ENCODE results near the gene CHIA.

CHIA gene

DNA sequence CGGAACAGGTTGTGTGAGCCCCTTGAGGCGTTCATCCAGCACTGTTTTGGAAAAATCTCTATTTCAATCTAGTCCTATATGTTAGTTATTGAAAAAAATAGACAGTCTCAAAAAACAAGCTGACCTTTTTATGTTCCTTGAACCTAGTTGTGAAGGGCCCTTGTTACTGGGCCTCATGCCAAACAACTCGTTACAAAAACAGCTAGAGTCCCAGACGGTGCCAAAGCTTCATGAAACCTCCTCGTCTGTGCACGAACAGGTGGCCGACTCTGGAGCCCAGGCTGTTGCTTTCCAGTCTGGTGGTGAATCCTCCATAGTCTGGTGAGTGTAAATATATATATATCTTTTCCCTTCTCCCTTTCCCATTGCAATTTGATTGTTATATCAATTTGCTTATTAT lies at the start of gene CHIA:
CHIA (plus strand) TSS at position 222 of the 400 bp plus-strand sequence. CDS start 19,617 bp downstream, outside the sequence.
- DNase-seq (ENCODE audit: low read depth) = no peak

GRCh38 chr1:111241797-111242196 lies 48.9 kb upstream of the CHIA start:
- no peak for DNase-seq (ENCODE audit: low read depth)

DNA sequence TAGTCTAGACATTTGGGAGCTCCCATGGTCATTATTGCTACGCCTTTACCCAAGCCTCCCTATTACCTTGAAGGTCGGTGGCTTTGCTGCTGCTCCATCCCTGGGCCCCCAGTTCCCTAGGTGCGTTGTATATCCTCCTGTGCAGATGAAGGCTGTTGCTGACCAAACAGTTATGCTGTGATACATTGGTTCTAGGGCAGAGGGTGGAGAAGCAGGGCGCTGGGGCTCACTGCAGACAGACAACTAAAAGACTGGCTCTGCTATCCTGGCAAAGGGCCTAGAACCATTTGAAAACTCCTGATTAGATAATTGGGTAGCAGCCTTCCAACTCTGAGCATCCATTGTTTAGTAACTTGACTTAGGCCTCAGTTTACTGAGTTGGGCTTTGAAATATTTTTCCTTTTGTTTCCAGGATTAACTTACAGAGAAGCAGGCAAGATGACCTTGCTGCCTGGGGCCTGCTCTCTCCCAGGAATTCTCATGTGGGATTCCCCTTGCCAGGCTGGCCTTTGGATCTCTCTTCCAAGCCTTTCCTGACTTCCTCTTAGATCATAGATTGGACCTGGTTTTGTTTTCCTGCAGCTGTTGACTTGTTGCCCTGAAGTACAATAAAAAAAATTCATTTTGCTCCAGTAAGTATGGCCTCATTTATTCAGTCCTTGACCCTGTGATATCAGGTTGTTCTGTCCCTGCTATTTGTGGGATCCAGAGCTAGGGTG lies 47.7 kb upstream of the CHIA start:
- DNase-seq (ENCODE audit: low read depth) = no peak

DNA sequence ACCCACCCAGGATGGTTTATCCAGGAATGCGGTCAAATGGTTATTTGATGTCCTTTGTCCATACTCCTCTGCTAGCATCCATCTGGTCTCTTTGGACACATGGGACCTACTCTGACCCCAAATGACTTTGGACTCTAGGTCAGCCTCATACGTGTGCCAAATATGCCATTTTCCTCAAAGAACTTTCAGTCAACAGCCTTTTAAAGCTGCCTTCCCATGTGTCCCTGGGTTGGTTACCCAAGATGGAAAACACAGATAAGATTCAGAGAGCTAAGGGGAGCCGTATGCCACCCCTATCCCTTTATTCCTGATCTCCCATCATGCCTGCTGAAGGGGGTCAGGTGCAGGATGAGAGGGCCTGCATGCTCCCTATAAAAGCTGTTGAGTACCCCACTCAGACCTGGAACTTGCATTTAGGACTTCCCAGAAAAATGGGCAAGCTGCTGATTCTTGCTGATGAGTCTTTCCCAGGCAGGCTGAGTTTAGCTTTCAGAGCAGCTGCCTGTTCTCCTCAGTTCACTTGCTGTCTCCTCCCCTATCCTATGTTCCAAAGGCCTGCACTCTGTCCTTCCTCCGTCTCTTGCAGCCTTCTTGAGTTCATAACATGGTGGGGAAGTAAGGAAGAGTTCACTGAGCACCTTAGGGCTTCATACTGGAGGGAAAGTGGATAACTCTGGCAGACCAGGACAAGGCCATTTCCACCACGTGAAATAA lies 43.4 kb upstream of the CHIA start:
- DNase-seq (ENCODE audit: low read depth) = no peak

GRCh38 chr1:111249960-111250359 lies 40.7 kb upstream of the CHIA start:
- DNase-seq (ENCODE audit: low read depth) = no peak

DNA sequence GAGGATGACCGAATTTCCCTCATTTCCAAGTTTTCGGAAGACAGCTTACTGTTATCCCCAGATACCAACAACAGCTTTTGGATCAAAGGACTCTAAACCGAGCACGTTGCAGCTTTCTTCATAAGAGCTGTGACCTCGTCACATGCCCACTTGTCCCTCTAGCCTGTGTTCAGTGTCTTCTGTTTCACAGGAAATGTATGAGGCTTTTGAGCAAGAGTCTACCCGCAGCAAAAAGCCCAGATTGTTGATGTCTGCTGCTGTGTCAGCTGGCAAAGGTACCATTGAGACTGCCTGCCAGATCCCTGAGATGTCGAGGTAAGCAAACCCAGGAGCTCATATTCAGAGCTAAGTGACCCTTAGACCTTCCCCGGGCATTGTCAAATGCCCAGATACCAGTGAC lies 39.1 kb upstream of the CHIA start:
- no peak for DNase-seq (ENCODE audit: low read depth)

DNA sequence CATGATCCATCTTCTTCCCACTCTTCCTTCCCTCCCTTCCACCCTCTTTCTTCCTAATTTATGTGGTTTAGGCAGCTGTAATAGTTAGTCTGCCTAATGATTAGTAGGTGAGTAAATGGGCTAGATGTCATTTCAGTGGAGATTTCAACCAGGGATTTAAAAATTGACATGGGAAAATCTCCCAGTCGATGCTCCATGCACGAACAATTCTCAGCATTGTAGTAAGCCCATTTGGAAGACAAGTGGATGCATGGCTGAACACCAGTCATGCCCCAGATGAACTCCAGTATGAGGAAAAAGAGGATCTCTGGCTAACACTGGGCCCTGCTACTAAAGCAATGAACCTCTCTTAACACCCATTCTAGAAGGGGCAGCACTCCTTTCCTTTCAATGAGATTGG lies 37.9 kb upstream of the CHIA start:
- DNase-seq (ENCODE audit: low read depth) = no peak

DNA sequence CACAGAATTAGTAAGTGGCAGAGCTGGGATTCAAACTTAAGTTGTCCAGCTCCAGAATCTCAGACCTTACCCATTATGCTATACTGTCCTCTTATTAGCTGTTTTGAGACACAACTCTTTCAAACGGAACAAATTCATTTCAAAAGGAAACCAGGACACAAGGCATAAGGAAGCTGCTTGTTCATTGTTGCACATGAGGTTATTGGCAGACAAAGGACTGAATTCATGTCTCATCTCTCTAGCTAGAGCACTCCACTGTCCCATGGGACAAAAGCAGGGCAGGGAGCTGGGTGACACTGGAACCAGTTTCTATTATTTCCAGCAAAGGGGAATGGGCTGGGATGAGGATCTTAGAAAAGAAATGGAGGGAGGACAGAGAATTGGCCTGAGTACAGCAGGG lies 36.8 kb upstream of the CHIA start:
- no peak for DNase-seq (ENCODE audit: low read depth)

- no peak for DNase-seq (ENCODE audit: low read depth)
Measured at GRCh38 chr1:111256988-111257658, 33.5 kb upstream of the CHIA start.

DNA sequence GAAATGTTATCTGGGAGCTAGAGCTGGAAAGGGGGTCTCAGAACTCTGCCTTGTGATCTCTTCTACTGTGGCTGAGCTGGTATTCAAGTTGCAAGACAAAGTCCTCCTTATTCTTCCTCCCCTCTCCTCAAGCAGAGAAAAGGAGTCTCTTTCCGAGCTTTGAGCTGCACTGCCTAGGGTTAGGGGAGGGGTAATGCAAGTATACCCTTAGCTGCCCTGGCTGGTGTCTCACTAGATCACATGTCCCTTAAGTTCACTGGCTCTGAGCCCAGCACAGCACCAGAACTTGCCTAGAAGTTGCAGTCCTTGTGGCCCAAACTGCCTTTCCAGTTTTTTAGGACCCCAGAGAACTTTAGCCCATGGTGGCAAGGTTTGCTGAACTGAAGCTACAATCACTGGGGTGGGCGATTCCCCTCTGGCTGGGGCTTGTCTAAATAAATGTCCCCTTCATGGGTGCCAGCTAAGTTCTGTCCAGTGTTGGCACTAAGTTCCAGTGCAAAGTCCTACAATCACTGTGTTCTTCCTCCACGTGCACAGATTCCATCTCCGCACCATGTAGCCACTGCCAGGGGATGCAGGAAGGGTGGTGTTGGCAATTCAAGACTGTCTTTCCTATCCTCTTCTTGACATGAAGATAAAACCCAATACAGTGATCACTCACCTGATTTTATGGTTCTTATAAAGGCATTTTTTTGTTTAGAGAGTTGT lies 22.7 kb upstream of the CHIA start:
- DNase-seq (ENCODE audit: low read depth) = no peak

DNA sequence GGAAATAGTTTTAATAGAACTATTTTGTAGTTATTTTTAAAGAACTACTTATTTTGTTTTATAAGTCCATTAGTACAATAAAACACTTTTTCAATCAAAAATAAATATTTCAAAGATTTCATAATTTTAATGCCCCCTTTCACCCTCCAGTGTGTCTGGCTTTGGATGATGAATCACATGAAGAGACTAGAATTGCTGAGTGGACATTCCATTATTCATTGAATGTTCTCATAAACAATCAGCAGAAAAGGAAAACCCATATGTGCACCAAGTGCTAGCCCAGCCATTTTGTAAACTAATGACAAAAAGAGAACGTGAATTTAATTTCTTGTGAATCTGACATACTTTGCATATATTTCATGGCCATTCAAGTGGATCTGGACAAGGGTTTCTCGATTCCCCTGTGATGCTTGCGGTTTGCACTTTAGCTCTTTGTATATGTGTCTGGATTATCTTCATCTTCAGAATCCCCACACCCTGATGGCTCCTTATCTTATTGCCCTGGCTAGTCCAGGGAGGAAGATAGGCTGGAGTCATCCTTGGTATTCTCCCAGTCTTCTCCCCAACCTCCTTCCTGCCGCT lies 20.7 kb upstream of the CHIA start:
- no peak for DNase-seq (ENCODE audit: low read depth)

GRCh38 chr1:111270771-111271463 lies 19.7 kb upstream of the CHIA start:
- DNase-seq (ENCODE audit: low read depth) = no peak

GRCh38 chr1:111271464-111271801 lies 19.2 kb upstream of the CHIA start:
- DNase-seq (ENCODE audit: low read depth) = no peak

GRCh38 chr1:111272081-111272480 lies 18.6 kb upstream of the CHIA start:
- no peak for DNase-seq (ENCODE audit: low read depth)

- no peak for DNase-seq (ENCODE audit: low read depth)
Measured at GRCh38 chr1:111274653-111275052, 16.0 kb upstream of the CHIA start.

DNA sequence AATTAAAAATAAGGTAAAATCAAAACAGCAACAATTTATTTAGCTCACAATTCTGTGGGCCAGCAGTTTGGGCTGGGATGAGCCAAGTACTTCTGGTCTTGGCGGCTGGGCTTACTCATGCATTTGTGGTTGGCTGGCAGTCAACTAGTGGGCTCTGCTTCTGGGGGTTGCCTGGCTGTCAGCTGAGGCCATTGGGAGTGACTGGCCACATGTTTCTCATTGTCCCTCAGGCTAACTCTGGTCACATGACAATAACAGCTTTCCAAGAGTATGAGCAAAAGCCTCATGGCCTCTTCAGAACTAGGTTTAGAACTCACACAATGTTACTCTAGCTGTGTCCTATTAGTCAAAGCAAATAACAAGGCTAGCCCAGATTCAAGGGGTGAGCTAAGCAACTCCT lies 15.6 kb upstream of the CHIA start:
- no peak for DNase-seq (ENCODE audit: low read depth)

- no peak for DNase-seq (ENCODE audit: low read depth)
Measured at GRCh38 chr1:111275780-111276433, 14.7 kb upstream of the CHIA start.

- no peak for DNase-seq (ENCODE audit: low read depth)
Measured at GRCh38 chr1:111279144-111279543, 11.5 kb upstream of the CHIA start.

DNA sequence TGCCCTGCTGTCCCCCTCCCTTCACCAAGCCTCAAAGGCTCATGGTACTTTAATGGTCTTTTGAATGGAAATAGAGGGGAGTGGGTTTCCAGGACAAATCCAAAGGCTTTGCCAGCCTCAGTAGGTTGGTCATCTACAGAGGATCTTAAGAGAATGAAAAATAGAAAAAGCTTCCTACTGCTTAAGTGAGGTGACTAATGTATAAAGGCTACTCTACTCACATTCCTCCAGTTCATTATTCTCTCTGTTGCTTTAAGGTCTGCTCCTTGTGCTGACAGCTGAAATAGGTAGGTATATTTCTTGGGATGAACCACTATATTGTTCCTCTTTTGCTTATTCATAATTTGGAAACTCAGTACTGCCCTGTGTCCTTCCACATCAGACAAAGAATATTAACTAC lies 10.4 kb upstream of the CHIA start:
- DNase-seq (ENCODE audit: low read depth) = no peak

GRCh38 chr1:111281411-111281810 lies 9.2 kb upstream of the CHIA start:
- no peak for DNase-seq (ENCODE audit: low read depth)

GRCh38 chr1:111283838-111284237 lies 6.8 kb upstream of the CHIA start:
- no peak for DNase-seq (ENCODE audit: low read depth)

Measured in stimulated activated CD4-positive, alpha-beta T cell treated with anti-CD3 and anti-CD28 coated beads, Interleukin-2, amount 100 ng/mL, for 4 hours (primary cell).